Germinal center (tissue), 1 donor: ENCODE measurements around the gene SERPINA9.
"Not testable (repeated sequence)": the region's sequence is repeated elsewhere in the genome, so short reads cannot be mapped to it uniquely, and the experiment has no call there.

Source experiments
- DNase-seq: peaks from one replicate; pipeline ENCODE4 v3.0.0; 2012; ENCODE audit warnings: mixed read lengths, low spot score

Gene SERPINA9

GRCh38 chr14:94476023-94476422, at the start of gene SERPINA9:
SERPINA9 (minus strand) TSS chr14:94476197; CDS start chr14:94469840, 6,357 bp downstream.
- DNase-seq, result peak; percentile 66

GRCh38 chr14:94524093-94524492, 48.1 kb upstream of the SERPINA9 start:
- no peak for DNase-seq

GRCh38 chr14:94523265-94523664, 47.3 kb upstream of the SERPINA9 start:
- no peak for DNase-seq

- DNase-seq, result no peak
Measured at GRCh38 chr14:94522115-94522724, 46.2 kb upstream of the SERPINA9 start.

GRCh38 chr14:94521375-94522114, 45.5 kb upstream of the SERPINA9 start:
- DNase-seq, result no peak

GRCh38 chr14:94517641-94518257, 41.8 kb upstream of the SERPINA9 start:
- DNase-seq, result no peak

- DNase-seq, result no peak
Measured at GRCh38 chr14:94517248-94517640, 41.2 kb upstream of the SERPINA9 start.

- no peak for DNase-seq
Measured at GRCh38 chr14:94515856-94516255, 39.9 kb upstream of the SERPINA9 start.

GRCh38 chr14:94515426-94515825, 39.4 kb upstream of the SERPINA9 start:
- no peak for DNase-seq

- no peak for DNase-seq
Measured at GRCh38 chr14:94514351-94514750, 38.4 kb upstream of the SERPINA9 start.

GRCh38 chr14:94510481-94510880, 34.5 kb upstream of the SERPINA9 start:
- DNase-seq, result not testable (repeated sequence)

GRCh38 chr14:94509356-94509755, 33.4 kb upstream of the SERPINA9 start, which contains the start of gene SERPINA12:
SERPINA12 (minus strand) TSS chr14:94509469; CDS start chr14:94498397, 11,072 bp downstream.
- no peak for DNase-seq

GRCh38 chr14:94505641-94506040, 29.6 kb upstream of the SERPINA9 start:
- DNase-seq, result no peak

GRCh38 chr14:94505206-94505605, 29.2 kb upstream of the SERPINA9 start:
- no peak for DNase-seq

- DNase-seq, result no peak
Measured at GRCh38 chr14:94501588-94502516, 25.9 kb upstream of the SERPINA9 start.

GRCh38 chr14:94500264-94500663, 24.3 kb upstream of the SERPINA9 start:
- DNase-seq, result no peak

GRCh38 chr14:94499673-94500072, 23.7 kb upstream of the SERPINA9 start:
- DNase-seq, result no peak

GRCh38 chr14:94498215-94498614, 22.2 kb upstream of the SERPINA9 start:
- DNase-seq, result no peak

- peak; percentile 33 for DNase-seq
Measured at GRCh38 chr14:94494085-94494484, 18.1 kb upstream of the SERPINA9 start.

GRCh38 chr14:94491511-94491910, 15.5 kb upstream of the SERPINA9 start:
- DNase-seq, result no peak

GRCh38 chr14:94489336-94489735, 13.3 kb upstream of the SERPINA9 start:
- peak; percentile 42 for DNase-seq

- DNase-seq, result no peak
Measured at GRCh38 chr14:94486883-94487282, 10.9 kb upstream of the SERPINA9 start.
